Liver (tissue), 9 donors: ENCODE results near the gene GPR146. TPM values are rescaled to one million over a fixed set of nuclear protein-coding genes. Genes with fewer than 3 reads are reported as not detected.

Source experiments
- DNase-seq: peaks from one replicate; pipeline ENCODE4 v3.0.0-alpha.2; 2017; ENCODE audit warnings: low spot score
- H3K27ac ChIP-seq, 2 donors: one replicate each; pipeline ENCODE4 v1.7.0; 2013; ENCODE audit warnings: inconsistent platforms in 2 of 2, low read length in 2 of 2, control low read depth in 1 of 2, low read depth in 1 of 2, mild to moderate bottlenecking in 1 of 2
- H3K27me3 ChIP-seq, 4 donors: one replicate each; pipeline versions ENCODE4 v1.6.1 to v1.7.0; 2013; ENCODE audit warnings: low read length in 3 of 4, inconsistent platforms in 1 of 4, mild to moderate bottlenecking in 1 of 4, moderate library complexity in 1 of 4; ENCODE audit not compliant: control insufficient read depth in 4 of 4, insufficient read depth in 4 of 4
- H3K36me3 ChIP-seq, 4 donors: one replicate each; pipeline versions ENCODE4 v1.6.1 to v1.7.0; 2013; ENCODE audit warnings: low read length in 3 of 4, mild to moderate bottlenecking in 3 of 4, low read depth in 1 of 4, moderate library complexity in 1 of 4; ENCODE audit not compliant: control insufficient read depth in 4 of 4, insufficient read depth in 3 of 4
- H3K4me1 ChIP-seq, 4 donors: one replicate each; pipeline versions ENCODE4 v1.6.1 to v1.7.0; 2013; ENCODE audit warnings: low read length in 3 of 4, mild to moderate bottlenecking in 3 of 4, moderate library complexity in 1 of 4; ENCODE audit not compliant: control insufficient read depth in 4 of 4, insufficient read depth in 4 of 4
- H3K4me3 ChIP-seq, 3 donors: one replicate each; pipeline versions ENCODE4 v1.6.1 to v1.7.0; 2013; ENCODE audit warnings: low read length in 3 of 3, control low read depth in 1 of 3, low read depth in 1 of 3, mild to moderate bottlenecking in 1 of 3
- H3K9ac ChIP-seq, 2 donors: one replicate each; pipeline ENCODE4 v1.7.0; 2013; ENCODE audit warnings: low read length in 2 of 2, mild to moderate bottlenecking in 2 of 2, moderate library complexity in 2 of 2, control low read depth in 1 of 2, low read depth in 1 of 2
- H3K9me3 ChIP-seq, 4 donors: one replicate each; pipeline versions ENCODE4 v1.6.1 to v1.7.0; 2013; ENCODE audit warnings: low read length in 3 of 4; ENCODE audit not compliant: control insufficient read depth in 4 of 4
- ATF3 ChIP-seq: IDR thresholded peaks from 2 replicates; pipeline ENCODE4 v1.6.1; 2016; ENCODE audit warnings: antibody characterized with exemption
- CTCF ChIP-seq: fragments of 150-350 bp; IDR thresholded peaks from 2 replicates; pipeline ENCODE4 v1.5.1; 2017; ENCODE audit warnings: improper control_type of control experiment, low read depth, low read length; ENCODE audit not compliant: missing input control
- EGR1 ChIP-seq, 2 donors: IDR thresholded peaks; 2 replicates each; pipeline ENCODE4 v1.6.1; 2016 to 2018; ENCODE audit warnings: antibody characterized with exemption in 2 of 2, low read depth in 2 of 2
- FOXA1 ChIP-seq: IDR thresholded peaks from 2 replicates; pipeline ENCODE4 v1.6.1; 2016; ENCODE audit warnings: antibody characterized with exemption
- FOXA2 ChIP-seq: IDR thresholded peaks from 2 replicates; pipeline ENCODE4 v1.6.1; 2016; ENCODE audit warnings: antibody characterized with exemption
- GABPA ChIP-seq, 2 donors: IDR thresholded peaks in 1 of 2; conservative IDR thresholded peaks in 1 of 2; 2 replicates each; pipeline ENCODE4 v1.6.1; 2016; ENCODE audit warnings: antibody characterized with exemption in 2 of 2, mild to moderate bottlenecking in 1 of 2, moderate library complexity in 1 of 2
- HNF4A ChIP-seq, 2 donors: conservative IDR thresholded peaks; 2 replicates each; pipeline ENCODE4 v1.6.1; 2016; ENCODE audit warnings: antibody characterized with exemption in 2 of 2, mild to moderate bottlenecking in 2 of 2
- HNF4G ChIP-seq: IDR thresholded peaks from 2 replicates; pipeline ENCODE4 v1.6.1; 2016; ENCODE audit warnings: antibody characterized with exemption
- JUND ChIP-seq, 2 donors: IDR thresholded peaks; 2 replicates each; pipeline ENCODE4 v1.6.1; 2016; ENCODE audit warnings: antibody characterized with exemption in 2 of 2
- MAX ChIP-seq: IDR thresholded peaks from 2 replicates; pipeline ENCODE4 v1.6.1; 2016; ENCODE audit warnings: antibody characterized with exemption
- NR2F2 ChIP-seq: IDR thresholded peaks from 2 replicates; pipeline ENCODE4 v1.6.1; 2016; ENCODE audit warnings: antibody characterized with exemption
- RAD21 ChIP-seq, 2 donors: IDR thresholded peaks; 2 replicates each; pipeline ENCODE4 v1.6.1; 2016; ENCODE audit warnings: antibody characterized with exemption in 2 of 2, mild to moderate bottlenecking in 2 of 2
- REST ChIP-seq: IDR thresholded peaks from 2 replicates; pipeline ENCODE4 v1.6.1; 2016; ENCODE audit warnings: antibody characterized with exemption, mild to moderate bottlenecking
- RXRA ChIP-seq, 2 donors: IDR thresholded peaks; 2 replicates each; pipeline ENCODE4 v1.6.1; 2017 to 2018; ENCODE audit warnings: antibody characterized with exemption in 2 of 2, mild to moderate bottlenecking in 1 of 2
- SP1 ChIP-seq: IDR thresholded peaks from 2 replicates; pipeline ENCODE4 v1.6.1; 2018; ENCODE audit warnings: antibody characterized with exemption, mild to moderate bottlenecking
- TAF1 ChIP-seq: conservative IDR thresholded peaks from 2 replicates; pipeline ENCODE4 v1.6.1; 2016; ENCODE audit warnings: antibody characterized with exemption, mild to moderate bottlenecking
- YY1 ChIP-seq: IDR thresholded peaks from 2 replicates; pipeline ENCODE4 v1.6.1; 2016; ENCODE audit warnings: antibody characterized with exemption, mild to moderate bottlenecking
- ZBTB33 ChIP-seq: IDR thresholded peaks from 2 replicates; pipeline ENCODE4 v1.6.1; 2016; ENCODE audit warnings: antibody characterized with exemption
- WGBS: extraction: QIAGEN DNeasy Blood & Tissue Kit; methylation state at CpG from one replicate; pipeline ENCODE4 v1.1.7; 2013; 5-methylcytosine and 5-hydroxymethylcytosine counted together
- polyA plus RNA-seq, 2 donors: library from polyadenylated mRNA; stranded (reverse) in 1 of 2; unstranded in 1 of 2; fragments of 200-250 nt in 1 of 2; fragments of >200 nt in 1 of 2; fragmentation: Nextera tagmentation in 1 of 2; extraction: Ambion mirVana in 1 of 2; gene quantifications; one replicate each; pipeline versions ENCODE4 v1.2.1 to v1.2.3, GENCODE V29; 2013 to 2015
- total RNA-seq, 2 donors: library from RNA; depleted of rRNA; stranded (reverse); fragments of >200 nt; gene quantifications; one replicate each; pipeline ENCODE4 v1.2.3, GENCODE V29; 2014
- donor health status: healthy.
- donor health status: healthy.
- donor health status: healthy.
- donor health status: healthy.
- donor health status: healthy.

The GPR146 gene
- total and polyA plus RNA-seq, 4 donors = 15.5 to 33.5 (median 26.7) TPM

GRCh38 chr7:997404-998395 is 46.6 kb upstream of the GPR146 start:
- Histone ChIP-seq H3K4me1 (peaks cover 3 to 9% (median 4%) of the 10 kb centered on the region in 4 donors), H3K4me3 (no peak overlapping the region), H3K27ac (no peak overlapping the region), H3K27me3 (no peaks in the 10 kb centered on the region), H3K9ac (no peak overlapping the region), H3K36me3 (peaks cover 0 to 10% (median 1%) of the 10 kb centered on the region in 4 donors), H3K9me3 (no peaks in the 10 kb centered on the region)
- 90% methylated on average over 45 of the region's 45 CpGs for WGBS
- no peak for DNase-seq
- TF ChIP-seq HNF4G (no peak), FOXA2 (no peak)

GRCh38 chr7:999149-999879 is 45.0 kb upstream of the GPR146 start:
- no peak for DNase-seq
- Histone ChIP-seq H3K36me3 (peaks cover 0 to 10% (median 1%) of the 10 kb centered on the region in 4 donors), H3K4me3 (no peak overlapping the region), H3K27ac (no peak overlapping the region), H3K4me1 (no peaks in the 10 kb centered on the region), H3K9ac (no peak overlapping the region), H3K27me3 (no peaks in the 10 kb centered on the region), H3K9me3 (no peaks in the 10 kb centered on the region)
- WGBS = 88% methylated on average over 28 of the region's 28 CpGs
- TF ChIP-seq MAX (no peak), ATF3 (no peak), YY1 (no peak), HNF4A (conservative IDR thresholded peaks at IDR 0.05) (no peak), RXRA (IDR thresholded peaks at IDR 0.05) (no peak), HNF4G (no peak), FOXA1 (no peak), EGR1 (IDR thresholded peaks at IDR 0.05; ENCODE audit: low read depth in 2 of 2) (no peak), REST (no peak), FOXA2 (no peak), ZBTB33 (no peak), CTCF (no peak), SP1 (no peak), RAD21 (IDR thresholded peaks at IDR 0.05) (no peak), GABPA (IDR thresholded peaks at IDR 0.05 in 1 of 2, conservative IDR thresholded peaks at IDR 0.05 in 1 of 2) (no peak), TAF1 (no peak), JUND (IDR thresholded peaks at IDR 0.05) (no peak), NR2F2 (no peak)
